HL-60 (cell line): ENCODE data around the gene ITSN2.

ENCODE experiments used
- DNase-seq, 2 experiments: peaks; one replicate each; pipeline ENCODE4 v3.0.0-alpha.2; 2010 to 2020; ENCODE audit warnings: low read depth in 1 of 2, low spot score in 1 of 2
- H3K27ac ChIP-seq: fragments of 250-450 bp; sonication (Bioruptor Pico); replicated peaks from 2 replicates; pipeline ENCODE4 v1.5.1; 2020; ENCODE audit warnings: mild to moderate bottlenecking, moderate library complexity
- H3K27me3 ChIP-seq: fragments of 250-450 bp; sonication (Bioruptor Pico); 2 replicates; pipeline ENCODE4 v1.5.1; 2021; ENCODE audit warnings: mild to moderate bottlenecking, moderate library complexity; ENCODE audit not compliant: insufficient read depth, poor library complexity, severe bottlenecking
- H3K4me3 ChIP-seq: replicated peaks from 2 replicates; pipeline ENCODE4 v1.5.1; 2011; ENCODE audit warnings: mild to moderate bottlenecking, control low read depth, low read length; ENCODE audit not compliant: insufficient read depth
- CTCF ChIP-seq: IDR thresholded peaks from one replicate; pipeline ENCODE4 v1.5.1; 2011; ENCODE audit warnings: low read length, control low read depth, inconsistent platforms; ENCODE audit not compliant: insufficient read depth
- GABPA ChIP-seq: IDR thresholded peaks from 2 replicates; pipeline ENCODE4 v1.6.1; 2012; ENCODE audit warnings: low read depth
- POLR2AphosphoS5 ChIP-seq: IDR thresholded peaks from 2 replicates; pipeline ENCODE4 v1.6.1; 2012; ENCODE audit warnings: low read depth
- REST ChIP-seq: IDR thresholded peaks from 2 replicates; pipeline ENCODE4 v1.6.1; 2012; ENCODE audit warnings: low read depth; ENCODE audit not compliant: insufficient replicate concordance
- SPI1 ChIP-seq: IDR thresholded peaks from 2 replicates; pipeline ENCODE4 v1.6.1; 2012; ENCODE audit warnings: low read depth, mild to moderate bottlenecking, borderline replicate concordance

The ITSN2 gene

GRCh38 chr2:24276349-24276899 is 83.9 kb downstream of the ITSN2 start:
- no peak overlapping the region for H3K27ac ChIP-seq
- TF ChIP-seq POLR2AphosphoS5 (no peak), SPI1 (no peak), GABPA (no peak), CTCF (no peak), REST (no peak)
- H3K4me3 ChIP-seq, result no peak overlapping the region
- DNase-seq, result no peak
- H3K27me3 ChIP-seq, result no peaks in the 10 kb centered on the region

- H3K4me3 ChIP-seq, result no peak overlapping the region
- TF ChIP-seq REST (no peak), SPI1 (no peak), CTCF (no peak), GABPA (no peak), POLR2AphosphoS5 (no peak)
- no peak for DNase-seq
- H3K27me3 ChIP-seq, result no peaks in the 10 kb centered on the region
- H3K27ac ChIP-seq, result no peak overlapping the region
These were observed 85.5 kb downstream of the ITSN2 start for GRCh38 chr2:24274809-24275208.

- H3K27ac ChIP-seq, result no peak overlapping the region
- no peak for DNase-seq
- H3K27me3 ChIP-seq, result no peaks in the 10 kb centered on the region
- TF ChIP-seq GABPA, result no peak
- no peak for TF ChIP-seq SPI1
- no peak for TF ChIP-seq CTCF
- TF ChIP-seq REST, result no peak
- no peak for TF ChIP-seq POLR2AphosphoS5
- H3K4me3 ChIP-seq, result no peak overlapping the region
These were observed 86.7 kb downstream of the ITSN2 start for GRCh38 chr2:24273598-24273997.
